Spleen (tissue), 7 donors: ENCODE data around the gene MPZL2.

Experiments used
- CTCF ChIP-seq, 11 experiments: fragments of 200-600 bp in 7 of 11; fragments of 450-650 bp in 4 of 11; sonication (generic) in 4 of 11; IDR thresholded peaks in 8 of 11; conservative IDR thresholded peaks in 3 of 11; 1 replicate in 7 of 11; 2 replicates in 4 of 11; pipeline versions ENCODE4 v1.4.0 to v1.8.0; 2016 to 2021; ENCODE audit warnings: antibody characterized with exemption in 11 of 11, inconsistent platforms in 4 of 11, mild to moderate bottlenecking in 1 of 11
- POLR2AphosphoS5 ChIP-seq, 3 donors: sonication (generic); formaldehyde crosslinking; IDR thresholded peaks; one replicate each; pipeline ENCODE4 v1.5.1; 2017; ENCODE audit warnings: antibody characterized with exemption in 3 of 3
- donor health status: DM: no; HTN: no; CAD: no; lungs with moderate emphysema.
- donor health status: DM: no; HTN: no; CAD: no.
- donor health status: DM: no; HTN: no; CAD: no.

DNA sequence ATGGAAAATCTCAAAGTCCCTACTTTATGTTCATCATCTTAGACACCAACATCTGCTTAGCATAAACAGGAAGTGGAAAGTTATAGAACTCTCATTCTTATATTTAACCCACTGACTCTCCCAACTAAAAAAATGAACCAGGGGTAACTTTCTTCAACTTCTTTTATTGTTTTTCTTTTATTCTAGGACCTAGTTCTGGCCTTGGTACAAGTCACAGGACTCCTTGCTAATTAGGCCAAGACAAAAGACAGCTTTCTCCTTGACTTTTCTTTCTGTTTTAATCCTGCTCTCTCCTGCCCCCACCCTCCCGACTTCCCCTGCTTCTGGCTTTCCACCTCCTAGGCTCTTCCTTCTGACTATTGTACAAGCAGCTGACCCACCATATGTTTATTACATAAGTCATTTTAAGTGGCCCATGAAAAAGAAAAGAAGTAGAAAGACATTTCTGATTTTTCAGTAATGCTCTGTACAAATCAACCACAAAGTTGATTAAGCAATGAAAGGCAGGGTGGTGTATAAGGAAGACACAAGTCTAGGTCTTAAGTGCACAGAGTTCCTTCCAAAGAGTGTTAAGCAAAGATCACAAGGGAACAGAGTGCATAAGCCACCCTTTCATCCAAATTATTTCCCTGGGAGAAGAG, 57.6 kb downstream of the MPZL2 start:
- TF ChIP-seq POLR2AphosphoS5 (IDR thresholded peaks at IDR 0.05) (no peak), CTCF (IDR thresholded peaks at IDR 0.05 in 8 of 11, conservative IDR thresholded peaks at IDR 0.05 in 3 of 11) (no peak)
